Adrenal gland (tissue), 5 donors: ENCODE data around the gene MUC5B.
"Not testable (repeated sequence)": the region's sequence is repeated elsewhere in the genome, so short reads cannot be mapped to it uniquely, and the experiment has no call there.

Experiments used
- CTCF ChIP-seq, 6 experiments: fragments of 450-650 bp in 4 of 6; fragments of 200-600 bp in 2 of 6; sonication (generic) in 1 of 6; IDR thresholded peaks; 1 replicate in 5 of 6; 2 replicates in 1 of 6; pipeline versions ENCODE4 v1.5.1 to v1.8.0; 2016 to 2021; ENCODE audit warnings: antibody characterized with exemption in 6 of 6, mild to moderate bottlenecking in 2 of 6, moderate library complexity in 1 of 6
- POLR2A ChIP-seq, 2 donors: fragments of 450-650 bp; IDR thresholded peaks; one replicate each; pipeline ENCODE4 v1.6.1; 2017; ENCODE audit warnings: antibody characterized with exemption in 2 of 2, mild to moderate bottlenecking in 2 of 2, moderate library complexity in 1 of 2
- donor health status: DM: no; HTN: no; CAD: no.

GRCh38 chr11:1189816-1190215, 33.0 kb upstream of the MUC5B start:
- TF ChIP-seq CTCF, POLR2A (IDR thresholded peaks at IDR 0.05): not testable (repeated sequence)
